Measurements from ENCODE around the gene LRTM2.

The LRTM2 gene

GRCh38 chr12:1885599-1886245 is 65.4 kb downstream of the LRTM2 start:
- Histone ChIP-seq H3K9me3 (ENCODE audit: low read length) (no peaks in the 10 kb centered on the region), H3K4me3 (ENCODE audit: low read depth in 1 of 2, low read length in 2 of 2) (no peak overlapping the region), H3K27me3 (ENCODE audit: control insufficient read depth in 1 of 2, insufficient read depth in 2 of 2, low read length in 2 of 2) (no peaks in the 10 kb centered on the region), H3K27ac (ENCODE audit: low read depth, low read length) (no peak overlapping the region), H3K4me1 (ENCODE audit: insufficient read depth, low read length) (no peaks in the 10 kb centered on the region), H3K9ac (ENCODE audit: low read length) (no peak overlapping the region), H3K36me3 (ENCODE audit: insufficient read depth, low read length) (no peaks in the 10 kb centered on the region)
